ENCODE results near the gene POLA1. TPM values are rescaled to one million over a fixed set of nuclear protein-coding genes. Genes with fewer than 3 reads are reported as not detected.

Gene POLA1
- total and polyA plus RNA-seq, 3 donors from 2014 or later, result 5.4 to 15.7 (median 15.0) TPM

GRCh38 chrX:24877854-24878650, 184.3 kb downstream of the POLA1 start:
- intact Hi-C loops (cut with DNase I; ENCODE audit: low total_unique reads), result no loop called here
- no peaks in the 10 kb centered on the region for H3K9me3 ChIP-seq
- TF ChIP-seq POLR2A (IDR thresholded peaks at IDR 0.05) (no peak), CTCF (IDR thresholded peaks at IDR 0.05) (no peak)
- H3K36me3 ChIP-seq (ENCODE audit: low read depth, missing control alignments), result no peaks in the 10 kb centered on the region
- DNase-seq, result no peak
- no peaks in the 10 kb centered on the region for H3K4me1 ChIP-seq
- no peak overlapping the region for H3K4me3 ChIP-seq
- no peak overlapping the region for H3K27ac ChIP-seq
- WGBS, 2 donors, result 57 to 72% methylated on average over 4 of the region's 4 CpGs
- no peaks in the 10 kb centered on the region for H3K27me3 ChIP-seq

GRCh38 chrX:24879679-24880078, 186.0 kb downstream of the POLA1 start:
- Histone ChIP-seq H3K27ac (no peak overlapping the region), H3K9me3 (no peaks in the 10 kb centered on the region), H3K27me3 (no peaks in the 10 kb centered on the region), H3K4me1 (no peaks in the 10 kb centered on the region), H3K4me3 (no peak overlapping the region), H3K36me3 (ENCODE audit: low read depth, missing control alignments) (no peaks in the 10 kb centered on the region)
- TF ChIP-seq CTCF (IDR thresholded peaks at IDR 0.05), result no peak
- TF ChIP-seq POLR2A (IDR thresholded peaks at IDR 0.05), result no peak
- DNase-seq, result no peak
- WGBS, 2 donors, result 91 to 96% methylated on average over 2 of the region's 2 CpGs
- intact Hi-C loops (cut with DNase I; ENCODE audit: low total_unique reads), result no loop called here

- Histone ChIP-seq H3K36me3 (ENCODE audit: low read depth, missing control alignments) (no peaks in the 10 kb centered on the region), H3K9me3 (no peaks in the 10 kb centered on the region), H3K27ac (no peak overlapping the region), H3K4me3 (no peak overlapping the region), H3K4me1 (no peaks in the 10 kb centered on the region), H3K27me3 (no peaks in the 10 kb centered on the region)
- no peak for TF ChIP-seq POLR2A (IDR thresholded peaks at IDR 0.05)
- TF ChIP-seq CTCF (IDR thresholded peaks at IDR 0.05), result no peak
- WGBS, 2 donors, result 94 to 98% methylated on average over 4 of the region's 4 CpGs
- no peak for DNase-seq
- intact Hi-C loops (cut with DNase I; ENCODE audit: low total_unique reads), result no loop called here
These were observed 193.2 kb downstream of the POLA1 start for GRCh38 chrX:24886916-24887315.

GRCh38 chrX:24890677-24891076, 197.0 kb downstream of the POLA1 start:
- TF ChIP-seq POLR2A (IDR thresholded peaks at IDR 0.05) (no peak), CTCF (IDR thresholded peaks at IDR 0.05) (no peak)
- H3K4me3 ChIP-seq, result no peak overlapping the region
- no peaks in the 10 kb centered on the region for H3K9me3 ChIP-seq
- no peaks in the 10 kb centered on the region for H3K27me3 ChIP-seq
- no peaks in the 10 kb centered on the region for H3K4me1 ChIP-seq
- WGBS, 2 donors, result 79 to 89% methylated on average over 2 of the region's 2 CpGs
- intact Hi-C loops (cut with DNase I; ENCODE audit: low total_unique reads), result no loop called here
- no peaks in the 10 kb centered on the region for H3K36me3 ChIP-seq (ENCODE audit: low read depth, missing control alignments)
- DNase-seq, result no peak
- H3K27ac ChIP-seq, result no peak overlapping the region

GRCh38 chrX:24899391-24899790, 205.7 kb downstream of the POLA1 start:
- Histone ChIP-seq H3K9me3 (no peaks in the 10 kb centered on the region), H3K27ac (no peak overlapping the region), H3K4me1 (no peaks in the 10 kb centered on the region), H3K36me3 (ENCODE audit: low read depth, missing control alignments) (no peaks in the 10 kb centered on the region), H3K27me3 (no peaks in the 10 kb centered on the region), H3K4me3 (no peak overlapping the region)
- intact Hi-C loops (cut with DNase I; ENCODE audit: low total_unique reads), result no loop called here
- WGBS, 2 donors, result 91 to 92% methylated on average over 6 of the region's 6 CpGs
- DNase-seq, result no peak
- TF ChIP-seq POLR2A (IDR thresholded peaks at IDR 0.05) (no peak), CTCF (IDR thresholded peaks at IDR 0.05) (no peak)

All from testis (tissue), 3 donors.